ENCODE measurements around the gene GRM8. TPM values are rescaled to one million over a fixed set of nuclear protein-coding genes. Genes with fewer than 3 reads are reported as not detected.

GRM8 gene
- total RNA-seq, 2 experiments from 2014 or later: not detected

- H3K4me3 ChIP-seq (ENCODE audit: low read depth, low read length, poor library complexity, severe bottlenecking): no peak overlapping the region
- H3K36me3 ChIP-seq (ENCODE audit: insufficient read depth, low read length): no peaks in the 10 kb centered on the region
- DNase-seq (ENCODE audit: low spot score): no peak
- no peaks in the 10 kb centered on the region for H3K9me2 ChIP-seq (ENCODE audit: insufficient read depth, low read length)
- no peaks in the 10 kb centered on the region for H4K20me1 ChIP-seq (ENCODE audit: insufficient read depth, low read length)
- TF ChIP-seq EZH2phosphoT487 (IDR thresholded peaks at IDR 0.05; ENCODE audit: borderline replicate concordance, low read depth, low read length): no peak
- no peak for TF ChIP-seq CTCF (conservative IDR thresholded peaks at IDR 0.05; ENCODE audit: low read length)
- H3K27ac ChIP-seq (ENCODE audit: low read depth, low read length, poor library complexity, severe bottlenecking): no peak overlapping the region
- intact Hi-C loops (cut with micrococcal nuclease; ENCODE audit: unreplicated experiment): no loop called here
- no peaks in the 10 kb centered on the region for H3K9me3 ChIP-seq (ENCODE audit: low read length)
- H3K4me2 ChIP-seq (ENCODE audit: low read length): no peak overlapping the region
- no TSS peak for BruUV-seq (replicated peaks)
- H3K4me1 ChIP-seq (ENCODE audit: insufficient read depth, low read length, poor library complexity, severe bottlenecking): no peaks in the 10 kb centered on the region
- H3K79me2 ChIP-seq (ENCODE audit: insufficient read depth, low read depth, low read length): no peaks in the 10 kb centered on the region
- POLR2A ChIA-PET: no interaction called here
- CTCF ChIA-PET (ENCODE audit: unreplicated experiment): no interaction called here
- H2AFZ ChIP-seq (ENCODE audit: low read length): no peak overlapping the region
These were observed 213.2 kb downstream of the GRM8 start for GRCh38 chr7:127039541-127039940.

GRCh38 chr7:127035203-127035849, 217.4 kb downstream of the GRM8 start:
- H3K9me2 ChIP-seq (ENCODE audit: insufficient read depth, low read length): no peaks in the 10 kb centered on the region
- H3K4me1 ChIP-seq (ENCODE audit: insufficient read depth, low read length, poor library complexity, severe bottlenecking): no peaks in the 10 kb centered on the region
- H3K4me2 ChIP-seq (ENCODE audit: low read length): no peak overlapping the region
- POLR2A ChIA-PET: no interaction called here
- no peaks in the 10 kb centered on the region for H3K9me3 ChIP-seq (ENCODE audit: low read length)
- CTCF ChIA-PET (ENCODE audit: unreplicated experiment): no interaction called here
- H3K4me3 ChIP-seq (ENCODE audit: low read depth, low read length, poor library complexity, severe bottlenecking): no peak overlapping the region
- TF ChIP-seq EZH2phosphoT487 (IDR thresholded peaks at IDR 0.05; ENCODE audit: borderline replicate concordance, low read depth, low read length) (no peak), CTCF (conservative IDR thresholded peaks at IDR 0.05; ENCODE audit: low read length) (no peak)
- no peaks in the 10 kb centered on the region for H3K36me3 ChIP-seq (ENCODE audit: insufficient read depth, low read length)
- H3K27ac ChIP-seq (ENCODE audit: low read depth, low read length, poor library complexity, severe bottlenecking): no peak overlapping the region
- DNase-seq (ENCODE audit: low spot score): no peak
- no peak overlapping the region for H2AFZ ChIP-seq (ENCODE audit: low read length)
- no TSS peak for BruUV-seq (replicated peaks)
- no peaks in the 10 kb centered on the region for H3K79me2 ChIP-seq (ENCODE audit: insufficient read depth, low read depth, low read length)
- intact Hi-C loops (cut with micrococcal nuclease; ENCODE audit: unreplicated experiment): no loop called here
- no peaks in the 10 kb centered on the region for H4K20me1 ChIP-seq (ENCODE audit: insufficient read depth, low read length)

GRCh38 chr7:127034186-127034806, 218.4 kb downstream of the GRM8 start:
- TF ChIP-seq EZH2phosphoT487 (IDR thresholded peaks at IDR 0.05; ENCODE audit: borderline replicate concordance, low read depth, low read length) (no peak), CTCF (conservative IDR thresholded peaks at IDR 0.05; ENCODE audit: low read length) (no peak)
- Histone ChIP-seq H3K4me1 (ENCODE audit: insufficient read depth, low read length, poor library complexity, severe bottlenecking) (no peaks in the 10 kb centered on the region), H3K4me3 (ENCODE audit: low read depth, low read length, poor library complexity, severe bottlenecking) (no peak overlapping the region), H3K9me3 (ENCODE audit: low read length) (no peaks in the 10 kb centered on the region), H3K9me2 (ENCODE audit: insufficient read depth, low read length) (no peaks in the 10 kb centered on the region), H3K4me2 (ENCODE audit: low read length) (no peak overlapping the region), H4K20me1 (ENCODE audit: insufficient read depth, low read length) (no peaks in the 10 kb centered on the region), H3K36me3 (ENCODE audit: insufficient read depth, low read length) (no peaks in the 10 kb centered on the region), H3K27ac (ENCODE audit: low read depth, low read length, poor library complexity, severe bottlenecking) (no peak overlapping the region), H2AFZ (ENCODE audit: low read length) (no peak overlapping the region), H3K79me2 (ENCODE audit: insufficient read depth, low read depth, low read length) (no peaks in the 10 kb centered on the region)
- ChIA-PET CTCF (ENCODE audit: unreplicated experiment) (no interaction called here), POLR2A (no interaction called here)
- BruUV-seq (replicated peaks): no TSS peak
- no peak for DNase-seq (ENCODE audit: low spot score)
- intact Hi-C loops (cut with micrococcal nuclease; ENCODE audit: unreplicated experiment): no loop called here
